K562 (cell line): ENCODE data around the gene RER1. TPM values are rescaled to one million over a fixed set of nuclear protein-coding genes. Genes with fewer than 3 reads are reported as not detected.
A peak's percentile ranks its signal among the peaks of the same experiment; 100 is the strongest.

Experiments used
- ARID2 ChIP-seq: fragments of 450-650 bp; IDR thresholded peaks from 2 replicates; pipeline ENCODE4 v1.6.1; 2017; ENCODE audit warnings: antibody characterized with exemption, mild to moderate bottlenecking
- BHLHE40 ChIP-seq: IDR thresholded peaks from 2 replicates; pipeline ENCODE4 v1.6.1; 2011; ENCODE audit warnings: low read length, improper control_type of control experiment
- CHAMP1 ChIP-seq: fragments of 450-650 bp; IDR thresholded peaks from 2 replicates; pipeline ENCODE4 v1.6.1; 2016; ENCODE audit warnings: mild to moderate bottlenecking
- CTBP1 ChIP-seq: fragments of 450-650 bp; IDR thresholded peaks from 2 replicates; pipeline ENCODE4 v1.6.1; 2016; ENCODE audit warnings: borderline replicate concordance
- DACH1 ChIP-seq: fragments of 450-650 bp; IDR thresholded peaks from 2 replicates; pipeline ENCODE4 v1.6.1; 2018; ENCODE audit not compliant: partially characterized antibody
- E2F3 ChIP-seq: fragments of 250-450 bp; sonication (Bioruptor Pico); IDR thresholded peaks from 2 replicates; pipeline ENCODE4 v1.4.0; 2020; ENCODE audit warnings: mild to moderate bottlenecking
- ETS2 ChIP-seq: IDR thresholded peaks from 2 replicates; pipeline ENCODE4 v1.6.1; 2016; ENCODE audit warnings: borderline replicate concordance, missing genetic modification characterization, mild to moderate bottlenecking, moderate library complexity, missing compliant biosample characterization; ENCODE audit not compliant: poor library complexity, severe bottlenecking
- GABPB1 ChIP-seq: sonication (generic); formaldehyde crosslinking; IDR thresholded peaks from 2 replicates; pipeline ENCODE4 v1.8.0; 2022; ENCODE audit warnings: mild to moderate bottlenecking, missing genetic modification reagents
- GATA2 ChIP-seq: sonication (generic); formaldehyde crosslinking; IDR thresholded peaks from 2 replicates; pipeline ENCODE4 v1.4.0; 2020; ENCODE audit warnings: mild to moderate bottlenecking, missing genetic modification reagents
- ILF3 ChIP-seq: fragments of 450-650 bp; IDR thresholded peaks from 2 replicates; pipeline ENCODE4 v1.6.1; 2018; ENCODE audit warnings: antibody characterized with exemption, mild to moderate bottlenecking, moderate library complexity, borderline replicate concordance
- KLF1 ChIP-seq: fragments of 450-650 bp; IDR thresholded peaks from 2 replicates; pipeline ENCODE4 v1.6.1; 2016; ENCODE audit warnings: missing genetic modification characterization, missing compliant biosample characterization
- NCOA4 ChIP-seq: fragments of 450-650 bp; IDR thresholded peaks from 2 replicates; pipeline ENCODE4 v1.6.1; 2018; ENCODE audit warnings: mild to moderate bottlenecking; ENCODE audit not compliant: partially characterized antibody
- NFE2L1 ChIP-seq: fragments of 450-650 bp; IDR thresholded peaks from 2 replicates; pipeline ENCODE4 v1.6.1; 2016; ENCODE audit warnings: missing genetic modification characterization, low read depth, mild to moderate bottlenecking, missing compliant biosample characterization, moderate library complexity, borderline replicate concordance
- NFIX ChIP-seq: fragments of 250-450 bp; sonication (Bioruptor Pico); IDR thresholded peaks from 2 replicates; pipeline ENCODE4 v1.4.0; 2020; ENCODE audit warnings: low read depth, mild to moderate bottlenecking, moderate library complexity
- PYGO2 ChIP-seq: fragments of 450-650 bp; IDR thresholded peaks from 2 replicates; pipeline ENCODE4 v1.6.1; 2016; ENCODE audit warnings: mild to moderate bottlenecking, missing genetic modification characterization, moderate library complexity, missing compliant biosample characterization
- RAD21 ChIP-seq, 2 experiments: fragments of 250-450 bp in 1 of 2; fragments of 450-650 bp in 1 of 2; sonication (Bioruptor Pico) in 1 of 2; formaldehyde crosslinking in 1 of 2; IDR thresholded peaks in 1 of 2; conservative IDR thresholded peaks in 1 of 2; 2 replicates each; pipeline versions ENCODE4 v1.4.0 to v1.8.0; 2020 to 2022; ENCODE audit warnings: mild to moderate bottlenecking in 2 of 2, moderate library complexity in 1 of 2
- RAD51 ChIP-seq: fragments of 450-650 bp; IDR thresholded peaks from 2 replicates; pipeline ENCODE4 v1.7.1; 2016; ENCODE audit warnings: low read depth, mild to moderate bottlenecking, borderline replicate concordance
- RNF219 ChIP-seq: fragments of 250-450 bp; sonication (Bioruptor Pico); IDR thresholded peaks from 2 replicates; pipeline ENCODE4 v1.5.0; 2022; ENCODE audit warnings: mild to moderate bottlenecking
- TBL1XR1 ChIP-seq, 2 experiments: IDR thresholded peaks; 2 replicates each; pipeline ENCODE4 v1.6.1; 2012; ENCODE audit warnings: improper control_type of control experiment in 2 of 2, low read length in 2 of 2, mild to moderate bottlenecking in 1 of 2
- TBP ChIP-seq: optimal IDR thresholded peaks from 2 replicates; pipeline ENCODE3; 2011; ENCODE audit warnings: low read depth, low read length, improper control_type of control experiment
- XRCC5 ChIP-seq: fragments of 200-400 bp; formaldehyde crosslinking; IDR thresholded peaks from 2 replicates; pipeline ENCODE4 v1.6.1; 2017; ENCODE audit warnings: low read depth, mild to moderate bottlenecking, low read length
- ZBTB7A ChIP-seq: IDR thresholded peaks from 2 replicates; pipeline ENCODE4 v1.6.1; 2011; ENCODE audit warnings: low read depth, mild to moderate bottlenecking, low read length, moderate library complexity, borderline replicate concordance; ENCODE audit not compliant: control insufficient read depth
- ZC3H11A ChIP-seq: IDR thresholded peaks from 2 replicates; pipeline ENCODE4 v1.6.1; 2012; ENCODE audit warnings: low read depth, low read length, improper control_type of control experiment
- ZKSCAN3 ChIP-seq: fragments of 250-450 bp; sonication (Bioruptor Pico); IDR thresholded peaks from 2 replicates; pipeline ENCODE4 v1.4.0; 2020
- ZNF324 ChIP-seq: fragments of 250-450 bp; sonication (Bioruptor Pico); IDR thresholded peaks from 2 replicates; pipeline ENCODE4 v1.4.0; 2020; ENCODE audit warnings: mild to moderate bottlenecking
- ZNF583 ChIP-seq: fragments of 250-450 bp; sonication (Bioruptor Pico); IDR thresholded peaks from 2 replicates; pipeline ENCODE4 v1.4.0; 2020
- ZNF586 ChIP-seq: fragments of 450-650 bp; formaldehyde crosslinking; conservative IDR thresholded peaks from 2 replicates; pipeline ENCODE4 v1.4.0; 2020; ENCODE audit warnings: mild to moderate bottlenecking, moderate library complexity
- polyA plus RNA-seq, 8 experiments: library from polyadenylated mRNA; depleted of rRNA in 4 of 8; stranded (reverse) in 5 of 8; unstranded in 3 of 8; fragments of >200 nt; fragmentation: Nextera tagmentation in 2 of 8; fragmentation: Illumina TruSeq in 1 of 8; extraction: Ambion mirVana in 2 of 8; extraction: Trizol in 1 of 8; gene quantifications; 2 replicates each; pipeline versions ENCODE4 v1.2.1 to v1.2.3, GENCODE V29; 2011 to 2014; ENCODE audit warnings: inconsistent platforms in 1 of 8, missing spikeins in 1 of 8
- total RNA-seq, 7 experiments: library from RNA; depleted of rRNA in 6 of 7; stranded (reverse); fragments of >200 nt in 6 of 7; fragmentation: Illumina TruSeq in 2 of 7; extraction: Trizol in 2 of 7; gene quantifications; 2 replicates each; pipeline versions ENCODE4 v1.2.1 to v1.2.3, GENCODE V29; 2011 to 2021; ENCODE audit warnings: low replicate concordance in 1 of 7

The RER1 gene
- total and polyA plus RNA-seq, 9 of the 15 experiments (the other 6 are each of a cell fraction or from before 2014, with no cell fraction given) = 19.6 to 354 (median 183) TPM

GRCh38 chr1:2414297-2414958, 22.8 kb downstream of the RER1 start (continued):
- TF ChIP-seq RNF219 (CRISPR knock-in tag) = no peak
- TF ChIP-seq TBL1XR1 (IDR thresholded peaks at IDR 0.05; ENCODE audit: low read length in 2 of 2) = peak in 1 of 2 experiments; percentile 40; a peak in 1 of 4 replicates
- peak; percentile 33; the same call in 1 of the 2 replicates for TF ChIP-seq CTBP1
- TF ChIP-seq TBP = no peak
- TF ChIP-seq ZC3H11A = no peak
- TF ChIP-seq PYGO2 (tag) = no peak
- no peak for TF ChIP-seq ILF3
- no peak for TF ChIP-seq CHAMP1
- no peak for TF ChIP-seq NFE2L1 (tag)
- peak; percentile 94 to 97 for TF ChIP-seq RAD21 (CRISPR knock-in tag; conservative IDR thresholded peaks at IDR 0.05 in 1 of 2, IDR thresholded peaks at IDR 0.05 in 1 of 2)
- TF ChIP-seq ZNF583 = no peak
- TF ChIP-seq BHLHE40 = peak; percentile 28
- TF ChIP-seq NFIX (CRISPR knock-in tag) = no peak
- TF ChIP-seq ETS2 (tag) = no peak
- TF ChIP-seq KLF1 (tag) = no peak
- TF ChIP-seq DACH1 = no peak
- TF ChIP-seq RAD51 = no peak
- no peak for TF ChIP-seq GATA2 (CRISPR knock-in tag)
- TF ChIP-seq NCOA4 = no peak
- TF ChIP-seq ZKSCAN3 (CRISPR knock-in tag) = no peak
- peak; percentile 83 for TF ChIP-seq ARID2
- no peak for TF ChIP-seq ZNF324 (CRISPR knock-in tag)
- peak; percentile 52; the same call in 1 of the 2 replicates for TF ChIP-seq GABPB1
- TF ChIP-seq E2F3 (CRISPR knock-in tag) = no peak
- peak; percentile 72 for TF ChIP-seq ZBTB7A
- TF ChIP-seq ZNF586 = no peak
- peak; percentile 78; the same call in 1 of the 2 replicates for TF ChIP-seq XRCC5
